A549 (cell line): ENCODE measurements around the gene THADA. TPM values are rescaled to one million over a fixed set of nuclear protein-coding genes. Genes with fewer than 3 reads are reported as not detected.

ENCODE experiments used
- ATAC-seq, 2 experiments: fragments of 200-7000 bp in 1 of 2; fragments of >200 bp in 1 of 2; cut with Nextera tagmentation in 1 of 2; cut with Tn5 transposase in 1 of 2; 3 replicates each; pipeline versions ENCODE4 v1.8.0 to v1.9.1; 2018 to 2020; ENCODE audit warnings: mild to moderate bottlenecking in 1 of 2, moderate library complexity in 1 of 2
- CTCF ChIA-PET: fragments of 300-600 bp; sonication (Branson Sonifier 250); formaldehyde crosslinking; extraction: SDS; loops from one replicate; lab custom pipeline; 2021; ENCODE audit warnings: antibody characterized with exemption, inconsistent platforms; lab: Yijun Ruan, JAX
- POLR2A ChIA-PET: fragments of 350-600 bp; formaldehyde crosslinking; extraction: SDS; loops from one replicate; lab custom pipeline; 2021; ENCODE audit warnings: antibody characterized with exemption, inconsistent platforms; lab: Yijun Ruan, JAX
- DNase-seq, 2 experiments: peaks; one replicate each; pipeline versions ENCODE4 v3.0.0 to v3.0.0-alpha.2; 2011 to 2016; ENCODE audit warnings: low read depth in 1 of 2, low spot score in 1 of 2
- FAIRE-seq: peaks from 2 replicates; lab custom pipeline; 2011; peaks lifted over from hg19 to GRCh38; lab: Jason Lieb, UNC
- H3K27ac ChIP-seq, 2 experiments: fragments of >200 bp; sonication (Bioruptor Twin); formaldehyde crosslinking; 3 replicates each; pipeline ENCODE4 v1.5.1; 2016 to 2017
- H3K4me1 ChIP-seq: fragments of >200 bp; sonication (Bioruptor Twin); formaldehyde crosslinking; 3 replicates; pipeline ENCODE4 v1.6.1; 2016
- H3K4me2 ChIP-seq: fragments of >200 bp; sonication (Bioruptor Twin); formaldehyde crosslinking; 3 replicates; pipeline ENCODE4 v1.6.1; 2016
- H3K4me3 ChIP-seq: fragments of >200 bp; sonication (Bioruptor Twin); formaldehyde crosslinking; 3 replicates; pipeline ENCODE4 v1.5.1; 2016
- H3K9me3 ChIP-seq: fragments of >200 bp; sonication (Bioruptor Twin); formaldehyde crosslinking; 3 replicates; pipeline ENCODE4 v1.6.1; 2016
- BHLHE40 ChIP-seq: IDR thresholded peaks from 2 replicates; pipeline ENCODE4 v1.6.1; 2012; ENCODE audit warnings: low read depth, low read length, inconsistent platforms
- CBX8 ChIP-seq: fragments of 200-600 bp; sonication (generic); IDR thresholded peaks from 2 replicates; pipeline ENCODE4 v1.6.1; 2016
- EHMT2 ChIP-seq: fragments of 200-600 bp; sonication (generic); IDR thresholded peaks from 2 replicates; pipeline ENCODE4 v1.6.1; 2016; ENCODE audit warnings: antibody characterized with exemption, low read depth, mild to moderate bottlenecking, moderate library complexity
- FOSL2 ChIP-seq, 2 experiments: fragments of 450-650 bp in 1 of 2; fragments of >200 bp in 1 of 2; sonication (Bioruptor Twin) in 1 of 2; formaldehyde crosslinking; IDR thresholded peaks; 2 replicates each; pipeline versions ENCODE4 v1.5.0 to v1.6.1; 2016 to 2020; ENCODE audit warnings: mild to moderate bottlenecking in 1 of 2, moderate library complexity in 1 of 2
- FOXS1 ChIP-seq: fragments of 250-450 bp; sonication (Bioruptor Pico); IDR thresholded peaks from 2 replicates; pipeline ENCODE4 v1.5.0; 2020; ENCODE audit warnings: mild to moderate bottlenecking, moderate library complexity
- GATA3 ChIP-seq: IDR thresholded peaks from 2 replicates; pipeline ENCODE4 v1.6.1; 2012; ENCODE audit warnings: borderline replicate concordance
- HEYL ChIP-seq: fragments of 250-450 bp; sonication (Bioruptor Pico); IDR thresholded peaks from 2 replicates; pipeline ENCODE4 v1.8.0; 2021; ENCODE audit warnings: mild to moderate bottlenecking, moderate library complexity
- HOXB5 ChIP-seq: fragments of 250-450 bp; sonication (Bioruptor Pico); IDR thresholded peaks from 2 replicates; pipeline ENCODE4 v1.5.0; 2020; ENCODE audit warnings: mild to moderate bottlenecking, moderate library complexity
- JUN ChIP-seq, 2 experiments: fragments of >200 bp; sonication (Bioruptor Twin); formaldehyde crosslinking; IDR thresholded peaks; 2 replicates in 1 of 2; 3 replicates in 1 of 2; pipeline ENCODE4 v1.6.1; 2016 to 2017
- JUNB ChIP-seq: fragments of >200 bp; sonication (Bioruptor Twin); formaldehyde crosslinking; IDR thresholded peaks from 2 replicates; pipeline ENCODE4 v1.6.1; 2016
- NPAS2 ChIP-seq: fragments of 250-450 bp; sonication (Bioruptor Pico); IDR thresholded peaks from 2 replicates; pipeline ENCODE4 v1.8.0; 2022; ENCODE audit warnings: mild to moderate bottlenecking, moderate library complexity, borderline replicate concordance
- RARB ChIP-seq: fragments of 250-450 bp; sonication (Bioruptor Pico); IDR thresholded peaks from 2 replicates; pipeline ENCODE4 v1.8.0; 2021; ENCODE audit warnings: mild to moderate bottlenecking, moderate library complexity
- RNF2 ChIP-seq: fragments of 200-600 bp; sonication (generic); IDR thresholded peaks from 2 replicates; pipeline ENCODE4 v1.6.1; 2016; ENCODE audit warnings: low read depth, mild to moderate bottlenecking, antibody characterized with exemption, moderate library complexity, borderline replicate concordance
- SMC3 ChIP-seq: fragments of >200 bp; sonication (Bioruptor Twin); formaldehyde crosslinking; IDR thresholded peaks from 3 replicates; pipeline ENCODE4 v1.6.1; 2018; ENCODE audit warnings: inconsistent platforms
- SREBF2 ChIP-seq: fragments of 450-650 bp; IDR thresholded peaks from 2 replicates; pipeline ENCODE4 v1.6.1; 2014; ENCODE audit warnings: mild to moderate bottlenecking, moderate library complexity
- ZC3H11A ChIP-seq: fragments of 450-650 bp; IDR thresholded peaks from 2 replicates; pipeline ENCODE4 v1.6.1; 2014; ENCODE audit warnings: antibody characterized with exemption, mild to moderate bottlenecking
- WGBS: methylation state at CpG from one replicate; pipeline ENCODE4 v1.1.6; 2017; ENCODE audit errors: missing lambda C conversion rate; 5-methylcytosine and 5-hydroxymethylcytosine counted together
- polyA plus RNA-seq, 4 experiments: library from polyadenylated mRNA; depleted of rRNA in 3 of 4; stranded (reverse); fragments of >200 nt; fragmentation: RNase III in 1 of 4; extraction: RNeasy Plus Mini Kit Qiagen cat#74134 plus additional on column Dnase treatment in 1 of 4; gene quantifications; 2 replicates in 3 of 4; 3 replicates in 1 of 4; pipeline ENCODE4 v1.2.3, GENCODE V29; 2011 to 2017
- TF ChIP-seq, protein P1 (sequence below): fragments of >200 bp; sonication (Bioruptor Twin); formaldehyde crosslinking; IDR thresholded peaks from 3 replicates; pipeline ENCODE4 v1.6.1; 2016
- TF ChIP-seq, protein P2 (sequence below): fragments of 200-600 bp; sonication (generic); IDR thresholded peaks from 2 replicates; pipeline ENCODE4 v1.6.1; 2016; ENCODE audit warnings: antibody characterized with exemption, mild to moderate bottlenecking, moderate library complexity
- TF ChIP-seq, protein P3 (sequence below): IDR thresholded peaks from 2 replicates; pipeline ENCODE4 v1.6.1; 2012

THADA gene
- polyA plus RNA-seq, 2 of the 4 experiments (the other 2 are of a cell fraction), result 21.8 to 37.9 TPM

DNA sequence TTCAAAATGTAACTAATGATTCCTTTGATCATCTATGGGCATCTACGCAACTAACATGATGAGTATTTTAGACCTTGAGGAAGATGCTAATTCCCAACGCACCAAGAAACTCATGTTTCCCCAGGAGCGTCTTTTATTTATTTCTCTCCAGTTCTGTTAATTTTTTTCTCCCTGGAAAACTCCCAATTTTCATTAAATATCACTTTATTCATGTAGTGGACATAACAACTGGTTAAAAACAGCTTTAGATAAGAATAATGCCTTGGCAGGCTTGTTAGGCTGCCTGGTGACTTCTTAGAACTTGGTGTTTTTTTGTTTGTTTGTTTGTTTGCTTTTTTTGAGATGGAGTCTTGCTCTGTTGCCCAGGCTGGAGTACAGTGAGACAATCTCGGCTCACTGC lies 306.5 kb downstream of the THADA start:
- ATAC-seq, result no peak
- Histone ChIP-seq H3K27ac (peak overlapping the region in 1 of 2 experiments; percentile 29; a peak in 1 of 6 replicates), H3K4me3 (no peak overlapping the region), H3K4me1 (peaks cover 23% of the 10 kb centered on the region), H3K9me3 (peaks cover 13% of the 10 kb centered on the region), H3K4me2 (no peak overlapping the region)
- ChIA-PET POLR2A (no interaction called here), CTCF (interaction anchor here (1.3 kb wide), 1 partner anchor 60 kb away, joined by 6 read pairs; no protein-coding TSS in a partner anchor)
- WGBS, result 91% methylated on average over 4 of the region's 4 CpGs
- no peak for FAIRE-seq
- no peak for DNase-seq
- no peak for TF ChIP-seq SREBF2
- TF ChIP-seq SMC3, result no peak
- TF ChIP-seq, protein P1, sequence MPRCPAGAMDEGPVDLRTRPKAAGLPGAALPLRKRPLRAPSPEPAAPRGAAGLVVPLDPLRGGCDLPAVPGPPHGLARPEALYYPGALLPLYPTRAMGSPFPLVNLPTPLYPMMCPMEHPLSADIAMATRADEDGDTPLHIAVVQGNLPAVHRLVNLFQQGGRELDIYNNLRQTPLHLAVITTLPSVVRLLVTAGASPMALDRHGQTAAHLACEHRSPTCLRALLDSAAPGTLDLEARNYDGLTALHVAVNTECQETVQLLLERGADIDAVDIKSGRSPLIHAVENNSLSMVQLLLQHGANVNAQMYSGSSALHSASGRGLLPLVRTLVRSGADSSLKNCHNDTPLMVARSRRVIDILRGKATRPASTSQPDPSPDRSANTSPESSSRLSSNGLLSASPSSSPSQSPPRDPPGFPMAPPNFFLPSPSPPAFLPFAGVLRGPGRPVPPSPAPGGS, result no peak
- no peak for TF ChIP-seq RNF2
- no peak for TF ChIP-seq RARB
- no peak for TF ChIP-seq FOSL2 (IDR thresholded peaks at IDR 0.05)
- no peak for TF ChIP-seq FOSL2 (CRISPR knock-in tag; IDR thresholded peaks at IDR 0.05)
- no peak for TF ChIP-seq GATA3
- TF ChIP-seq ZC3H11A, result no peak
- TF ChIP-seq EHMT2, result no peak
- TF ChIP-seq, protein P2, sequence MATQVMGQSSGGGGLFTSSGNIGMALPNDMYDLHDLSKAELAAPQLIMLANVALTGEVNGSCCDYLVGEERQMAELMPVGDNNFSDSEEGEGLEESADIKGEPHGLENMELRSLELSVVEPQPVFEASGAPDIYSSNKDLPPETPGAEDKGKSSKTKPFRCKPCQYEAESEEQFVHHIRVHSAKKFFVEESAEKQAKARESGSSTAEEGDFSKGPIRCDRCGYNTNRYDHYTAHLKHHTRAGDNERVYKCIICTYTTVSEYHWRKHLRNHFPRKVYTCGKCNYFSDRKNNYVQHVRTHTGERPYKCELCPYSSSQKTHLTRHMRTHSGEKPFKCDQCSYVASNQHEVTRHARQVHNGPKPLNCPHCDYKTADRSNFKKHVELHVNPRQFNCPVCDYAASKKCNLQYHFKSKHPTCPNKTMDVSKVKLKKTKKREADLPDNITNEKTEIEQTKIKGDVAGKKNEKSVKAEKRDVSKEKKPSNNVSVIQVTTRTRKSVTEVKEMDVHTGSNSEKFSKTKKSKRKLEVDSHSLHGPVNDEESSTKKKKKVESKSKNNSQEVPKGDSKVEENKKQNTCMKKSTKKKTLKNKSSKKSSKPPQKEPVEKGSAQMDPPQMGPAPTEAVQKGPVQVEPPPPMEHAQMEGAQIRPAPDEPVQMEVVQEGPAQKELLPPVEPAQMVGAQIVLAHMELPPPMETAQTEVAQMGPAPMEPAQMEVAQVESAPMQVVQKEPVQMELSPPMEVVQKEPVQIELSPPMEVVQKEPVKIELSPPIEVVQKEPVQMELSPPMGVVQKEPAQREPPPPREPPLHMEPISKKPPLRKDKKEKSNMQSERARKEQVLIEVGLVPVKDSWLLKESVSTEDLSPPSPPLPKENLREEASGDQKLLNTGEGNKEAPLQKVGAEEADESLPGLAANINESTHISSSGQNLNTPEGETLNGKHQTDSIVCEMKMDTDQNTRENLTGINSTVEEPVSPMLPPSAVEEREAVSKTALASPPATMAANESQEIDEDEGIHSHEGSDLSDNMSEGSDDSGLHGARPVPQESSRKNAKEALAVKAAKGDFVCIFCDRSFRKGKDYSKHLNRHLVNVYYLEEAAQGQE, result no peak
- TF ChIP-seq NPAS2 (CRISPR knock-in tag), result no peak
- no peak for TF ChIP-seq HOXB5 (CRISPR knock-in tag)
- no peak for TF ChIP-seq JUNB
- TF ChIP-seq BHLHE40, result no peak
- TF ChIP-seq, protein P3, sequence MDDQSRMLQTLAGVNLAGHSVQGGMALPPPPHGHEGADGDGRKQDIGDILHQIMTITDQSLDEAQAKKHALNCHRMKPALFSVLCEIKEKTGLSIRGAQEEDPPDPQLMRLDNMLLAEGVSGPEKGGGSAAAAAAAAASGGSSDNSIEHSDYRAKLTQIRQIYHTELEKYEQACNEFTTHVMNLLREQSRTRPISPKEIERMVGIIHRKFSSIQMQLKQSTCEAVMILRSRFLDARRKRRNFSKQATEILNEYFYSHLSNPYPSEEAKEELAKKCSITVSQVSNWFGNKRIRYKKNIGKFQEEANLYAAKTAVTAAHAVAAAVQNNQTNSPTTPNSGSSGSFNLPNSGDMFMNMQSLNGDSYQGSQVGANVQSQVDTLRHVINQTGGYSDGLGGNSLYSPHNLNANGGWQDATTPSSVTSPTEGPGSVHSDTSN, result no peak

DNA sequence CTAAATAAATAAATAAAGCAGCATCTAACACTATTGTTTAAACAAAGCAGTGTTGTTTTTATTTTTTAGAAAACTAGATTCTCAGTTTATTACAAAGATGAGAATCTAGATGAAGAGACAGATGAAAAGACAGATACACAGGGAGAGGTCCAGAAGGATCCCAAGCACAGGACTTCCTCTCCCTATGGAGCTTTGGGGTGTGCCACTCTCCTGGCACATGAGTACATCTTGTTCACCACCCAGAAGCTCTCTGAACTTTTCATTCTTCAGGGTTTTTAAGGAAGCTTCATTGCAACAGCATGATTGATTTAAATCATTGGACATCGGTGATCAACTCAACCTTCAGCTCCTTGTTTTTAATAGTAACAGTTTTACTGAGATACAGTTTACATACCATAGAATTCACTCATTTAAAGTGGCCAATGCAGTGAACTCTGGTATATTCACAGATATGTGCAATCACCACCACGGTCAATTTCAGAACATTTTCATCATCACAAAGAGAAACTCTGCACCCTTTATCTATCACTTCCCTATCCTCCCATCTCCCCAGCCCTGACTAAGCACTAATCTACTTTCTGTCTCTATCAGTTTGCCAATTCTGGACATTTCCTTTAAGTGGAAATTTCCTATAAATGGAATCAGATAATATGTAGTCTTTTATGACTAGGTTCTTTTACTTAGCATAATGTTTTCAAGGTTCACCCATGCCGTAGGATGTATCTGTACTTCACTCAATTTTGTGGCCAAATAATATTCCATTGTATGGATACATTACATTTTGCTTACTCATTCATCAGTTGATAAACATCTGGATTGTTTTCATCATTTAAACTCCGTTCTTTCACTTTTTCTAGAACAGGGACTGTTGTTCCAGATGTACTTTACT lies 307.2 kb downstream of the THADA start:
- DNase-seq (no peak), ATAC-seq (no peak), FAIRE-seq (no peak)
- peaks cover 18% of the 10 kb centered on the region for H3K4me1 ChIP-seq
- no peak overlapping the region for H3K4me3 ChIP-seq
- peak overlapping the region in 1 of 2 experiments; percentile 29; a peak in 1 of 6 replicates for H3K27ac ChIP-seq
- CTCF ChIA-PET, result interaction anchor here (1.0 kb wide), 1 partner anchor 56 kb away, joined by 3 read pairs; no protein-coding TSS in a partner anchor
- POLR2A ChIA-PET, result no interaction called here
- H3K4me2 ChIP-seq, result no peak overlapping the region; the same call in 2 of the 3 replicates
- WGBS, result 89% methylated on average over 4 of the region's 4 CpGs
- H3K9me3 ChIP-seq, result peaks cover 17% of the 10 kb centered on the region
- TF ChIP-seq HEYL (CRISPR knock-in tag) (no peak), CBX8 (no peak), FOXS1 (no peak), JUN (IDR thresholded peaks at IDR 0.05) (no peak)
- TF ChIP-seq, protein P2, result no peak
